Ramos (cell line): Measurements from ENCODE around the gene WFS1.

Experiments used
- in situ Hi-C: fragments of 300-500 bp; cut with MboI; formaldehyde crosslinking; loops from one replicate; pipeline ENCODE4 v1.14.3; 2022; ENCODE audit warnings: low sequenced_read_pairs; ENCODE audit not compliant: unreplicated experiment

WFS1 gene

DNA sequence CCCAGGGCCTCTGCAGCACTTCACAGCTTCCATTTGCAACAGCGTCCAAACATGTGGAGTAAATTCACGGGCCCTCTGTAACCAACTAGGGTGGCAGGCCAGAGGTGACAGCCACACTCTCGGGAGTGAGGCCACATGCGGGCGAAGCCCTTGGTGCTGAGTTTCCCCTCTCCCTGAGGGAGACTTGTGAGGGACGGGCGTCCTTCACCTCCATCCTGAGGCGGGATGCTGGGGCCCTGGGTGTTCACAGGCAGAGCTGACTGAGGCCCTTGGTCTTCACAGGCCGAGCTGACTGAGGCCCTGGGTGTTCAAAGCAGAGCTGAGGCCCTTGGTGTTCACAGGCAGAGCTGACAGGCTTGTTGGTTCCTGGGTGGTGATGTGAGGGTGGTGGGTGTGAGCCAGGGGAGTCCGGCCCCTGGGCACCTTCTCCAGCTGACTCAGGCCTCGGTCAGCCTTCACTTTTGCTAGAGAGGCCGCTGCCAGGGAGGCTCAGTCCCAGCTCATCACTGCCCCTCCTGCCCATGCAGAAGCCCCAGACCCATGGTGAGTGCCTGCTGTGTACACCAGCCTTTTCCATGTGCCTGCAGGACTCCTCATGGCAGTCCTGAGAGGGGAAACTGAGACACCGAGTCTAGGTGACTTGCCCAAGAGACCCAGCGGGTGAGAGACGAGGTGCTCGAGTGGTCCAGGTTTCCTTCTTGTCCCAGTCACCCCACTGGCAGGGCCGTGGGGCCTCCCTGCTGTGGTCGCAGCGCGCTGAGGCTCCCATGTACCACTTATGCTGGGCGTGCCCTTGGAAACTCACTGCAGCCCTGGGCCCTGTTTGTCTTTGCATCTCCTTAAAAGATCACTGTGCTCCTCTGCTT lies 8.5 kb downstream of the WFS1 start:
- in situ Hi-C loops = no loop called here

DNA sequence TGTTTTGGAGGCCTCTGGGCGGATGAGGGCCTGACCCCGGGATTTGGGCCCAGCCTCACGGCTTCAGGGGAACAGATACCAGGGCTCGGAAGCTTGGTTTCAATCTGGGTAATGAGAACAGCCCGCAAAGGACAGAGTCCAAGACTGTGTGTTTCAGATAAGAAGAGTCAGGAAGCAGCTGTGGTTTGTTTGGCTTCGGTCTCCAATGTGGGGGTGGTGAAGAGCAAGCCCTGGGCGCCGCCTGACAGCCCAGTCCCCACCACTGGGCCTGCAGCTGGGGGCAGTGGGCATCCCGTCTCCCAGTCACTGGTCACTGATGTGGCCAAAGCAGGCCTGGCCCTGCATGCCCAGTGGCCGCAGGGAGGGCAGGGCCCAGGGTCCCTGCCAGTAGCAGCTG lies 9.1 kb downstream of the WFS1 start:
- in situ Hi-C loops = no loop called here

DNA sequence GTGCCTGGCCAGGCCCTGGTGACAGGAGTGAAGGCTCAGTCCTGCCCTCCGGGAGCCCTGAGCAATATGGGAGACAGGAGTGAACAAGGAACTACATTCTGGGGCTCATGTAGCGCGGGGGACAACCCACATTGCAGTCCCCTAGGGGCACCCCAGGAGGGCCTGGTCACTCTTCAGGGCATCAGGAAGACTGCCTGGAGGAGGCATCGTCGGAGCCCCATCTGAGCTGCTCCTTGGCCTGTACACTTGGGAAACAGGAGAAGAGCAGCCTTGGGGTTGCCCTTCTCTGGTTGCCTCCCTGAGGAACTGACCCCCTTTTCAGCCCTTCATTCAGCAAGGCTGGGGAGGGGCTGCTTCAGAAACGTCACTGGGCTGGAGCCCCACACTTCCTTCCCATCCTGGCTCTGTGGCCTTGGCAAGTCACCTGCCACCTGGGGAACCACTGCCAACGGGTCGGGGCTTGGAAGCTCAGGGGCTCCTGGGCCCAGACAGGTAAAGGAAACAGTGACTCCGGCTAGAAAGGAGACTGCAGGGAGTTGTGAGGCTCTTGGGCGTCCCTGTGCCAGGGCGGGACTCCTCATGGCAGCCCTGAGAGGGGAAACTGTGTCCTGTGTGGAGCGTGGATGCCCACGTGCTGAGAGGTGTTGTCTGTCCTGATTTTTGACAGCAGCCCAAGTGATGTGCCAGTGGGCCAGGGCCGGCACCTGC lies 10.1 kb downstream of the WFS1 start:
- in situ Hi-C loops = no loop called here

DNA sequence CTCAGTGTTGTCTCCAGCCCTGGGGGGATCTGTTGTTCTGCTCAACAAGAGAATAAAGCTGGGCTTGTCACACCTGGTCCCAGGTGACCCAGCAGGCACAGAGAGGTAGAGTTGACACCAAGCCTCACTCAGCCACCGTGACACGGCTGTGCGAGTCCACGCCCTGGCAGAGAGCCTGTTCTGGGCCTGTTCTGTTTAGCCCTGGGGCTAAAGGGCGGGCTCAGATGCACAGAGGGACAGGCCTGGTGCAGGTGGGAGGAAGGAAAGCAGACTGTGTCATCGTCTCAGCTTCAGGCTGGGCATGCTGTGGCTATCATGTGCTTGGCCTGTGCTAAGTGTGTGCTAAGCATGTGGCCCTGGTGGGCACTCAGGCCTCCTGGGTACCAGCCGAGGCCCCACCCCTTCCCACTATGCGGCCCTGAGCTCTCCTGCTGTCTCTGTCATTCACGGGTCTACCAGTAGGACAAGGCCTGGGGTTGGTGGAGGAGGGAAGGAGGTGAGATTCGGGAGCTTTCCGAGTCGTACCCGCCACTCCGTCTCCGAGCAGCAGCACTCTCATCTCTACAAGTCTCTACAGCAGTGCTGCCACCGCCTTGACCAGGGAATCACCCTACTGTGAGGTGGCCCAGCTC lies 10.8 kb downstream of the WFS1 start:
- in situ Hi-C loops = no loop called here

DNA sequence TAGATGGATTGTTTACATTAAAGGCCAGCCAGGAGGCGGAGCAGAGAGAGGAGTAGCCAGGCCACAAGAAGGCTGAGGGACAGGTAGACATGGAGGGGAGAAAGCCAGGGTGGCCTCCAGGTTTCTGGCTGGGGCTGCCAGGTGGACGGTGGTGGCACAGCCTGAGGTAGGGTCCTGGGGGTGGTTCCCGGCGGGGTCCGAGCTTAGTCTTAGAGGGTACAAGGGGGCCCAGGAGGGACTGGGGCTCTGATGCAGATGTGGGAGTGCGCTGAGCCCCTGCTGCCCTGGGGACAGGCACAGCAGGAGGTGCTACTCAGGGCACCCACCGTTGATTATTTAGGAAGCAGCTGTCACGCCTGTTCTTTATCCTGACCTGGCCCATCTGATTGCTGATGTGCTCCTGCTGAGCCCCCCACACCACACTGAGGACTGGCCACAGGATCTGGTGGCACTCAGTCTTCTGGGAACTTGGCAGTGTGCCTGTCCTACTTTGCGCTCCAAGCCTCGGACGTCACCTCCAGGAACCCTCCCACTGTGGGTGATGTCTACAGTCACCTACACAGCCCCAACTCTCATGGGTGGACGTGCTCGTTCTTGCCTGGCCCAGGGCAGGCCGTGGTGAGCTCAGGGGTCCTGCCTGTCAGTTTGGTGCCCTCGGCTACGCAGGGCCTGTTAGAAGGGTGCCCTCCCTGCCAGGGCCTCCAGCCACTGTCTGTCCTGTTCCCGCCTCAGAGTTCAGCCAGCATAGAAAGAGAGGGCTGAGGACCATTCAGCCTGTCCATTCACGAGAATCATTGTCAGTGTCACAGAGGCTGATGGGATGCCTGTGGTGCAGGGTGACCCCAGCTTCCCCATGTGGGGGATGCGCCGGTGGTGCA lies 12.0 kb downstream of the WFS1 start:
- in situ Hi-C loops = no loop called here

DNA sequence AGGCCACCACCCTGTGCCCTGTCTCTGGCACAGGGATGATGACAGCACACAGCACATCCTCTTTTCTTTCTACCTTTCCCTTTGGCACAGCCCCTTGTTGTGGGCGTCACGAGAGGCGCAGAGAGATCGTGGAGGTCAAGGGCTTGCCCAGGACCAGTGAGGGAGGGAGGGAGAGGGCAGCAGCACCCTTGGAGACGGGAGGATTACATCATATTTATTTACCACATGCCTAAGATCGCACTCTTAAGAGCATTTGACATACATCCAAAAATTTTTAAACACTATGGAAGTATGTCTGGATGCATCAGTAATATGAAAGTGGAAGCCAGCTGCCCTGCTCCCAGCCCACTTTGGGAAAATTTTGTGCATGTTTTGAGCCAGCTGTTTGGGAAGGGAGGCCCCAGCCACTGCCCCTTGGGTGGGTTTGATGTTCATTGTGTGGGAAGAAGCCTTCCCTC lies 12.7 kb downstream of the WFS1 start:
- in situ Hi-C loops = no loop called here

DNA sequence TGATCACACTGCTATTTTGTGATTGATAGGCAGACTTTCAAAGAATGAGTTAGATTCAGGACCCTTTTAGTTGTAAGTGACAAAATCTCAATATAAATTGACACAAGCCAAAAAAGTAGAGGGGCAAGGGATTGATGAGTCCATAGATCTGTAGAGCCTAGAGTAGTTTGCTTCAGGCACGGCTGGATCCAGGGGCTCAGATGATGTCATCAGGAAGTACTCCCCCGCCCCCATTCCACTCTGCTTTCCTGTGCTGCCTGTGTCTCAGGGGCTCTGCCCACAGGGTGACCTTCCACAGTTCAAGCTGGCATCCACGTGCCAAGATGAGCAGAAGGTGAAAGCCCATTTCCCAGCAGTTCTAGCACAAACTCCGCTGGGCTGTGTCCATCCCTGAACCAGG lies 13.6 kb downstream of the WFS1 start:
- in situ Hi-C loops = no loop called here

DNA sequence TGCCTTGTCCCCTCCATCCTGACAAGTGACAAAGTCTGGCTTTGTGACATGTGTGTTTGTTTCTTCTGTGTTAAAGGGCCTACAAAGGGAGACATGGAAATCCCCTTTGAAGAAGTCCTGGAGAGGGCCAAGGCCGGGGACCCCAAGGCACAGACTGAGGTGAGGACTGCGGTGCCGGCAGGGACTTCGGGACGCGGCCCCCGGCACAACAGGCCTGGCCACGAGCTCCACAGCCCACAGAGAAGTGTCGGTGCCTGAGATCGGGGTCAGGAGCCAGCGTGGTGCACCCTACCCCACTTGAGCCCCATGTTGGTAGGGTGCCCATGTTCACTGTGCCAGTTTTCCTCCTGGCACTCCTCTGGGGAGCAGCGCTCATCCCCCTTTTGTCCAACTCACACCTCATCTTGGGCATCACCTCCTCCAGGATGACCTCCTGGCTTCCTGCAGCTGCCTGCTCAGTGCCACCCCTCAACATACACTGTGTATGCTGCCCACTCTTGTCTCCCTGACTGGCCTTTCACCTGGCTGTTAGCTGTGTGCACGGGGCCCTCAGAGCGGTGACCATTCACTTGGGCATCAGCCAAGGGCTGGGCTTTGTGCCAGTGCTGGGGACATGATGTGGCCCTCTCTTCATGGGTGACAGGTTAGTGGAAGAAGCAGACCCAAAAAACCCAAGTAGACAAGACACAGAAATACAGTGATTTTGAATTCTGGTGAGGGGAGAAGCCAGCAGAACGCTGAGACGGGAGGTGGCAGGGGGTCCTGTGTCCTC lies 17.6 kb downstream of the WFS1 start:
- in situ Hi-C loops = no loop called here

DNA sequence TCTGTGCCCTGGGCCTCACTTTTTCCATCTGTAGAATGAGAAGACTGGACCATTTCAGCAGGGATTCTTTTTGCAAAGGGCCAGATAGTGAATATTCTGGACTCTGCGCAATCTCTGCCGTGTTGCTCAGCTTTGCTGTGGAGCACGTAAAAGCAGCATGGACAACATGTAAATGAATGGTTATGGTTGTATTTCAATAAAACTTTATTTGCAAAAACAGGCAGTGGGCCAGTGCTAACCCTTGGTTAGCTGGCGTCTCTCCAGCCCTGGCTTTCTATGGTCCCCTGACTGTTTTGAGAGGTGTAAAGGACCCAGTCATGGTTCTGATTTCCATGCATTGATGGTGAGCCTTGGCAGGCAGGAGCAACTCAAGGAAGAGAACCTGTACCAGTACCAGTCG lies 18.7 kb downstream of the WFS1 start:
- in situ Hi-C loops = no loop called here

DNA sequence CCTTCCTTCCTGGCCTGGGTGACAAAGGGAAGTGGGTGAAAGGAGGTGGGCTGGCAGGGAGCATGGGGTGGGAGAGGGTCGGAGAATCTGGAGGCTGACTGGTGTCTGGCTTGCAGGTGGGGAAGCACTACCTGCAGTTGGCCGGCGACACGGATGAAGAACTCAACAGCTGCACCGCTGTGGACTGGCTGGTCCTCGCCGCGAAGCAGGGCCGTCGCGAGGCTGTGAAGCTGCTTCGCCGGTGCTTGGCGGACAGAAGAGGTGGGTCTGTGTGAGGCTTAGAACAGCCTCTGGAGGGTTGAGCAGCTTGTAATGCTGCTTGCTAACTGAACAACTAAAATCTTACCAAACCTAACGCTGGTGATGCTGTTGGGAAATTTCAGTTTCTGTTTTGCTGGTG lies 19.2 kb downstream of the WFS1 start:
- in situ Hi-C loops = no loop called here

DNA sequence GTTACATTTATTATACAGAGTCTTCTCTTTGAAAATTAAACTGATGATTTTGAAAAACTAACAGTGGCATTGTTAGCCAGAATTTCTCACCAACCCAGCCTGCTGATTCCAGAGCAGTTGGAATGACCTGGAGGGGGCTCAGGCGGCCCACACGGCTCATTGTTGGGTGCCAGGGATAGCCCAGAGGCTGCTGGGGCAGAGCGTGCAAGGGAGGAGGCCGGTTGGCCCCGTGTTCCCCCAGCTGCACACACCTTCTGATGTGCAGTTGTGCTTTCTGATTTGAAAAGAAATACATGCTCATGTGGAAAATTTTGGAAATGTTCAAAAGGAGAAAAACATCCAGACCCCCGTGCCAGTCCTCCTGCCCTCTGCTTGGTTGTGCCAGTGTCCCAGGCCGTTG lies 20.6 kb downstream of the WFS1 start:
- in situ Hi-C loops = no loop called here

DNA sequence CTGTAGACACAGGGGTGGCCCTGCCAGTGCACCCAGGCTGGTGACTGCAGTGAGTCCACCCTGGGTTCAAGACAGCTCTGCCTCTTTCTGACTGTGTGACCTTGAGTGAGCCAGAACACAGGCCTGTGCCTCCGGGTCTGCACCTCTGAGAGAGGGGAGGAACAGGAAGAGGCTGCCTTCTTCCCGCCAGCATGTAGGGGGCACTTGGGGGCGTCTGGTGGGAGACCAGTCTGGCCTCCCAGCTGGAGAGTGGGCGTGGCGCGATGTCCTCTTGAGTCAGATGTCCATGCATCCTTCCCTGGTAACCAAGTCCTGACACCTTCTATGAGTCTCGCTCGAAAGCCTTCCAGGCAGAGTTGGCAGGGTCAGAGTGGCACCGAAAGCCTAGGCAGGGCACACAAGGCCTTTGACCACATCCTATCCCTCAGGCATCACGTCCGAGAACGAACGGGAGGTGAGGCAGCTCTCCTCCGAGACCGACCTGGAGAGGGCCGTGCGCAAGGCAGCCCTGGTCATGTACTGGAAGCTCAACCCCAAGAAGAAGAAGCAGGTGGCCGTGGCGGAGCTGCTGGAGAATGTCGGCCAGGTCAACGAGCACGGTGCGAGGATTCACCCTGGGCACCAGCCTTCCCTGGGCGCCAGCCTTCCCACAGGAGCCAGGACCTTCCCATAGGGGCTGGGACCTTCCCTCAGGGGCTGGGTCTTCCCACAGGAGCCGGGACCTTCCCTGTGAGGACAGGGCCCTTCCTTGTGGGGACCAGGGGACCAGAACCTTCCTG lies 21.3 kb downstream of the WFS1 start:
- in situ Hi-C loops = no loop called here

DNA sequence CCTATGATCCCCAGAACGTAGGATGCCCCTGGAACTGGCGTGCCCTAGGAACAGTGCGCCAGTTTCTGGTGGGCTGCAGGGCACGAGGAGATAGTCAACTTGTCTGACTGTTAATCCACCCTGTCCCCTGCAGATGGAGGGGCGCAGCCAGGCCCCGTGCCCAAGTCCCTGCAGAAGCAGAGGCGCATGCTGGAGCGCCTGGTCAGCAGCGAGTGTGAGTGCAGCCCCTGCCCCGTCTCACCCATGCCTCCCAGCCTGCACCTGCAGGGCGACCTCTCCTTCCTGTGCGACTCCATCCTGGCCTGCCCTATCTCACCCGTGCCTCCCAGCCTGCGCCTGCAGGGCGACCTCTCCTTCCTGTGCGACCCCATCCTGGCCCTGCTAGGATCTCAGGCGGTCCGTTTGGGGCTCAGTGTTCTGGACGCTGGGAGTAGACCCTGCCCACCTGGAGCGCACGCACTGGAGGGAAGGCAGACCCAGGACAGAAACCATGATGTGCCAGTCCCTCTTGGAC lies 22.2 kb downstream of the WFS1 start:
- in situ Hi-C loops = no loop called here

DNA sequence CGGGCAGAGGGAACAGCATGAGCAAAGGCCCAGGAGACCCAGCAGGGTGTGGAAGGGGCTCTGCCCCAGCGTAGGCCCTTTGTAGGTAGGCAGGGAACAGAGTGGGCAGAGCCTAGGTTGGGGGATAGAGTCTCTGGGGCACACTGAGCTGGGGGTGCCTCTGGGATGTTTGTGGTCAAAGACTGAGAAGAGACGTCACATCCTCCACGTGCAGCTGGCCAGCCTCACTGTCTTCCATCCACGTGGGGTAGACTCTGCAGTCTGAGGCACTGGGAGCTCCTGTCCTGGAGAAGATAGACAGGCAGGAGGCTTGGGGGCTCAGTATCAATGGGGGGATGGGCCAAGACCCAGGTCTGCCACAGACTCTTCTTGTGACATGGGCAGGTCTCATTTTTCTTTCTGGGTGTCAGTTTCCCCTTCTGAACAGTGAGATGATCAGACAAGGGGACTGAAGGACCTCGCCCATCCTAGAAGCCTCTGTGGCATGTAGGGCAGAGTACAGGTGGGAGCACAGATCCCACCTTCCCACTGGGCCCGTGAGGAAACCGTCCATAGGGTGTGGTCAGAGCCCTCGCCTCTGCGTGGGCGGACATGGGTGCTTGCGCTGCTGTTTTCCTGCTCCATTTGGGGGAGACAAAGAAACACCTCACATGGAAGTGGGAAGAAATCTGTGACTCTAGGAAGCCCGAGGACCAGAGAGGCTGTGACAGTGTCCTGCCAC lies 22.9 kb downstream of the WFS1 start:
- in situ Hi-C loops = no loop called here

DNA sequence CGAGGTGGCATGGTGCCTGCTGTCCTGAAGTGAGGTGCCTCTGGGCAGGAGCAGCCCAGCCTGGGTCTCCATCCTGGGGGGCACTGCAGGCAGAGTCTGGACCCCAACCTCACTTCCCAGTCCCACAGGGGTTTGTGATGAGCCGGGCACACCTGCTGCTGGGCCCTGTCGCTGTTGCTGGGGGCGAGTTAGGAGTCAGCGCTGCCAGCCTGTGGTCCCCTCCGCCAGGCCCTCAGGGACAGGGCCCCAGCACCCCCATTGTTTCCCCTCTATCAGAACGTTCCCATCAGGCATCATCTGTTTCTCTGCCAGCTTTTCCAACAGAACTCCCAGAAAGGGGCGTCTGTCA lies 23.4 kb downstream of the WFS1 start:
- in situ Hi-C loops = no loop called here

DNA sequence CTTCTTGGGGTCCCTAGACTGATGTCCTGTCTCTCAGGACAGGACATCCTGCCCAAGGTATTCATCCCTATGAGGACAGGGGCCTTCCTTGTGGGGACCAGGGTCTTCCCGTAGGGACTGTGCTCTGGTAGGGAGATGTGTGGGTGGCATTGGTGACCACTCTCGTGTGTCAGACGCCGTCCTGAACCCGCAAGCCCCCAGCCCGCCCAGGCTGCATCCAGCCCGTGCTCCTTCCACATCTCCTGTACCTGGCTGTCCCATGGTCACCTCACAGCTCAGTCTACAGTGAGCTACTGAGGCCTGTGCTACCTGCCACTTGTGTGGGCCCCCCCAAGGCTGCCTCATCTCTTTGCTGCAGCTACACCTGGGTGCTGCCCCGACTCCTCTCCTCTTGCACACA lies 24.0 kb downstream of the WFS1 start:
- in situ Hi-C loops = no loop called here

DNA sequence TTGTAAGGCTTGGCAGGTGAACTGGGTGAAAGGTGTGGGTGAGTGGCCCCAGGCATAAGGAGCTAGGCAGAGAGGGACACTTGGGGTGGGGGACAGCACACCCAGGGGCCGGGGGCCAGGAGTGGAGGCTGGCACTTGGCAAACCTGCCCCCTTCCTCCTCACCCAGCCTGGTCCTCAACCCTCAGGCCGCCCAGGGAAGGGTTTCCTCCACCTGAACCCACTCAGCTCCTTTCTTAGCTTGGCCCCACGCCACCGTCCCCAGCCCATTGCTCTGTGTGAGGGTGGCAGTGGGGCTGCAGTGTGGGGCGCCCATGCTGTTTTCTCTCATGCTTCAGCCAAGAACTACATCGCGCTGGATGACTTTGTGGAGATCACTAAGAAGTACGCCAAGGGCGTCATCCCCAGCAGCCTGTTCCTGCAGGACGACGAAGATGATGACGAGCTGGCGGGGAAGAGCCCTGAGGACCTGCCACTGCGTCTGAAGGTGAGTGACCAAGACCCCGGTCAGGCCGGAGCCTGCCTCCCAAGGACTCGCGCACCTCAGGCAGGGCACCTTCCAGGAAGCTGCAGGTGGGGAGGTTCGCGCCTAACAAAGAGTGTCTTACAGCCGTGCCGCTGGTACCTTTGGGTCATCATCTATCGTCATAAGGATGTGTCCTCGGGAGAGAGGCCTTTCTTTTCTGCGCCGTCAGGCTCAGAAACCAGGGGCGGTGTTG lies 25.2 kb downstream of the WFS1 start:
- in situ Hi-C loops = no loop called here
